ENCODE data around the gene PCOLCE2. TPM values are rescaled to one million over a fixed set of nuclear protein-coding genes. Genes with fewer than 3 reads are reported as not detected.

The PCOLCE2 gene, protein sequence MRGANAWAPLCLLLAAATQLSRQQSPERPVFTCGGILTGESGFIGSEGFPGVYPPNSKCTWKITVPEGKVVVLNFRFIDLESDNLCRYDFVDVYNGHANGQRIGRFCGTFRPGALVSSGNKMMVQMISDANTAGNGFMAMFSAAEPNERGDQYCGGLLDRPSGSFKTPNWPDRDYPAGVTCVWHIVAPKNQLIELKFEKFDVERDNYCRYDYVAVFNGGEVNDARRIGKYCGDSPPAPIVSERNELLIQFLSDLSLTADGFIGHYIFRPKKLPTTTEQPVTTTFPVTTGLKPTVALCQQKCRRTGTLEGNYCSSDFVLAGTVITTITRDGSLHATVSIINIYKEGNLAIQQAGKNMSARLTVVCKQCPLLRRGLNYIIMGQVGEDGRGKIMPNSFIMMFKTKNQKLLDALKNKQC
- total RNA-seq = 100 to 1,000 TPM in 1 of 8 experiments, 10 to 100 TPM in 3, 1 to 10 TPM in 4; 1.0 to 120 (median 9.6) TPM

DNA sequence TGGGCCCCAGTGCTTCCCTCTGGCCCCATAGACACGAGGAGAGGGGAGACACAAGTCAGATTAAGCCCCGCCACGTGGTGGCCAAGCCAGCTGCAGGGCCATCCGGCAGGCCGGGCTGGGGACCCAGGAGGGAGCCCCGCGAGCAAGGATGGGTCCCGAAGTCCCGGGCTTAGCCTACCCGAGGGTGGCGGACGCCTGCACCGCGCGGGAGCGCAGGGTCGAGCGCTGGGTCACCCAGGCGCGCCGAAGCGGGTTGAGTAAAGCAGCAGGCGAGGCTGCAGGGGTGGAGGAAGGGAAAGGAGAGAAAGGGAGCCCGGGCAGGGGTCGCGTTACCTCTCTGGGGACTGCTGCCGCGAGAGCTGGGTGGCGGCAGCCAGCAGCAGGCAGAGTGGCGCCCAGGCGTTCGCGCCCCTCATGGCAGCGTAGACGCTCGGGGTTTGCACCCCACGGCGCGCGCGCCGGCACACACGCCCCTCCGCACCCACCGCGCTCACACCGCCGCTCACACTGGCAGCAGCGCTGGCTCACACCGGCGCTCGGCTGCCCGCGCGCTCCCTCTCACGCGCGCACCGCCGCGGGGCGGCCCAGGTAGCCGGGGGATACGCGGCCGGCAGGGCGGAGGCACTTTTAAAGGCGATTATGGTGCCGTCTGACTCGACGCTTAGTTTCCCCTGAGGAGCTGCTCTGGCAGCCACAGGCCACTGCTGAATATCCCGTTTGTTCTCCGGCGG is at the start of gene PCOLCE2:
TSS of gene PCOLCE2 (minus strand) at position 603 of the 731 bp plus-strand sequence. CDS start at position 416, 187 bp downstream.
- Histone ChIP-seq H3K4me3 (peak within 1 kb of the TSS; percentile 42 to 53 (median 49)), H3K27ac (no peak within 1 kb of the TSS), H3K4me1 (replicated peaks in 1 of 2) (no peaks in the 10 kb centered on the region)
- in situ Hi-C loops (cut with MboI; ENCODE audit: low pct_unique_long_range_greater_than_20kb in 2 of 9, low sequenced_read_pairs in 9 of 9, unreplicated experiment in 9 of 9) = no loop called here
- peak; percentile 59 to 90 (median 87) for ATAC-seq (replicated peaks in 6 of 8)
- 0 to 7% (median 2%) methylated on average over 2 to 32 of the region's 74 CpGs; no CpG with 5 or more reads in 5 of the 10 experiments for WGBS, 10 experiments

DNA sequence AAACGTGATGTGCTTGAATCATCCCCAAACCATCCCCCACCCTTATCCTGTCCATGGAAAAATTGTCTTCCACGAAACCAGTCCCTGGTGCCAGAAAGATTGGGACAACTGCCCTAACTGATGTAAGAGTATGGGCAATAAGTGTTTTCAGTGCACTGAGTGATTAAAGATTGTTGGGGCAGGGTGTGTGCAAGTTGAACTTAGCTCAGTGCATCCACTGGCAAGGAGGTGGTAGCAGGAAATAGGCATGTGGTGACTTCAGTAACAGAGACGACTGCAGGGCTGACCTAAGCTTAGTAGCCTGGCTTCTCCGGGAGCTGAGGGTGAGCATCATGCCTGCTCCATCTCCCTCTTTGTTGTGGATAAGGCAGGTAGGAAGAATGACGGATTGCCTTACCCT is 47.1 kb upstream of the PCOLCE2 start:
- ATAC-seq (replicated peaks in 6 of 8) = no peak
- WGBS, 10 experiments = 33 to 100% (median 79%) methylated on average over 1 to 5 of the region's 5 CpGs; no CpG with 5 or more reads in 2 of the 10 experiments
- in situ Hi-C loops (cut with MboI; ENCODE audit: low pct_unique_long_range_greater_than_20kb in 2 of 9, low sequenced_read_pairs in 9 of 9, unreplicated experiment in 9 of 9) = no loop called here
- Histone ChIP-seq H3K4me3 (no peak overlapping the region), H3K4me1 (replicated peaks in 1 of 2) (no peaks in the 10 kb centered on the region), H3K27ac (no peak overlapping the region)

DNA sequence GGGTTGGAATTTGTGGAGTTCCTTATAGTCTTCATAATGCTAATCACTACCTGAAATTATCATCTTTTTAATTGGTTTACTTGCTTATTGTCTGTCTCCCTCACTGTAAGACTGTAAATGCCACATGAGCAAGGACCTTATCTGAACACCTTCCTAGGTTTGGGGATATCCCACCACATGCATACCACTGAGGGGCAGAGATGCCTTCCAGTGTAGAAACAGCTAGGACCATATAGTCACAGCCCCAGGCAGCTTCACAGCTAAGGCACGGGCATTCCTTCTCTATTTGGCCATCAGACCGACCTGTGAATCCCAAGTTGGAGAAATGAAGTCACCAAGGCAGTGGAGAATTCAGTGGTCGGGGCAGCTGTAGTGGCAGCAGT is 46.0 kb upstream of the PCOLCE2 start:
- in situ Hi-C loops (cut with MboI; ENCODE audit: low pct_unique_long_range_greater_than_20kb in 2 of 9, low sequenced_read_pairs in 9 of 9, unreplicated experiment in 9 of 9) = no loop called here
- 61 to 100% (median 90%) methylated on average over 3 of the region's 3 CpGs; no CpG with 5 or more reads in 6 of the 10 experiments for WGBS, 10 experiments
- H3K4me1 ChIP-seq (replicated peaks in 1 of 2) = no peaks in the 10 kb centered on the region
- H3K4me3 ChIP-seq = no peak overlapping the region
- ATAC-seq (replicated peaks in 6 of 8) = no peak
- H3K27ac ChIP-seq = no peak overlapping the region

DNA sequence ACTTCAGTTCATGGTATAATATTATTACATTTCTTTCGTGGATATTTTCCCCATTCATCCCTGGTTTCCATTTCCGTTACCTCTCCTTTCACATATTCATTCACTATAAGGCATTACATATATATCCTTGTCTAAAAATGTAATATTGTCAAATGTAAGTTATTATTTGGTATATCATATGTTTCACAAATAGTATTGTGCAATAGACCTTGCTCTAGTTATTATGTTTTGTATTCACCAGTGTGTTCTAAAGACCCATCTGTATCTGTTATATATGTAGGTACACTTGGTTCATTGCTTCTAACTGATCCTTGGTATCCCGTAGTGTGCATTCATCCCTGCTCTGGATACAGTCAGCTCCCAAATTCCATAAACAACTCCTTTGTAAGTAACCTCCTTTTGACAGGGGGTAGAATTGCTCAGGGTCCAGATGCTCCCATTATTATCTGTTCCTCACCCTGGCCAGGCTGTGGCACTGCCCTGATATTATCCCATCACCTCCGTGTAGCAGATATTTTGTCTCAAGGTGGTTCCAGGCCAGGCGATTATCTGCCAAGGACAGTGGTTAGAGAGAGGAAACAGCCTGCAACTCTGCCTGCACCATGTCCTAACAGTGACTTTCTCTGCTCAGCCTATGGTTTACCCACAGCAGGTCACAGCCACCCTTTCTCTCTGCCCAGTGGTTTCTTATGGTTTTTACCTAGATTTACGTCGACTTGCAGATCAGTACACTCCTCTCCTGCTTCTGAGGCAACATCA is 45.4 kb upstream of the PCOLCE2 start:
- Histone ChIP-seq H3K4me3 (no peak overlapping the region), H3K27ac (no peak overlapping the region), H3K4me1 (replicated peaks in 1 of 2) (no peaks in the 10 kb centered on the region)
- in situ Hi-C loops (cut with MboI; ENCODE audit: low pct_unique_long_range_greater_than_20kb in 2 of 9, low sequenced_read_pairs in 9 of 9, unreplicated experiment in 9 of 9) = no loop called here
- no peak for ATAC-seq (replicated peaks in 6 of 8)
- WGBS, 10 experiments = 14 to 95% (median 63%) methylated on average over 2 to 6 of the region's 7 CpGs; no CpG with 5 or more reads in 2 of the 10 experiments

DNA sequence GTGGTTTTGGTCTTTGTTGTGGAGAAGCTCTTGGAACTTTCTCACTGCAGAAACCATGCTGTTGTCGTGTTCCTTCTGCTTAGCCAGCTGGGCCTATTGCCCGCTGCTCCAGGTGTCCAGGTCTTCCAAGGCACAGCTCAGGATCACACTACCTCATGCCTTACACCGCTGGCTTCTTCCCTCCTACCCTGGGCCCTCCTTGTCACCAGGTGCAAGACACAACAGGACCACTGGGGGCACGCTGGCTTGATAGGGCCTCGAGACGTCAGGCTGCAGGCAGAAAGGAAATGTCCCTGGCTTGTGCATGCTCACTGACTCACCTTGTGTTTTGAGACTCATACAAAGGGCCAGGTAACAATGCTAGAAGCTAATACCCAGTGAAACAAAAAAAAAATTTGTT is 42.3 kb upstream of the PCOLCE2 start:
- WGBS, 10 experiments = 40 to 92% (median 87%) methylated on average over 1 to 2 of the region's 6 CpGs; no CpG with 5 or more reads in 6 of the 10 experiments
- peak in 1 of 8 experiments; percentile 25 for ATAC-seq (replicated peaks in 6 of 8)
- Histone ChIP-seq H3K4me3 (no peak overlapping the region), H3K4me1 (replicated peaks in 1 of 2) (no peaks in the 10 kb centered on the region), H3K27ac (no peak overlapping the region)
- in situ Hi-C loops (cut with MboI; ENCODE audit: low pct_unique_long_range_greater_than_20kb in 2 of 9, low sequenced_read_pairs in 9 of 9, unreplicated experiment in 9 of 9) = no loop called here

DNA sequence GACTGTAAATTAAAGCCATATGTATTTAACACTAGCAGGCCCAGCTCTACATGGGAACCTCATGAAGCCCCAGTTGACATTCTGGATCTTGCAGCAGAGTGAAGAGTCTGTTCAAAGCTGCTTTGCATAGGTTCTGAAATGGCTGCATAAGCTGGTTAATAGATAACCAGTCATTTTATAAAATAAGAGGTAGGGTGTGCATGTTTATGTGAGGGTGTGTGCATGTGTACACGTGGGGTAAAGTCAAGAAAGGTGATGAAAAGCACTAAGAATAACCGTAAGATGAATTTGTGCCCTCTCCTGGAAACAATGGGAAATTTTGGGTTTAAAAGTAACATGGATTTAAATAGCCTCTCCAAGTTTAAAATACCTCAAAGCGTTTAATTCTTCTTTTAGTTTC is 41.6 kb upstream of the PCOLCE2 start:
- Histone ChIP-seq H3K4me1 (replicated peaks in 1 of 2) (no peaks in the 10 kb centered on the region), H3K27ac (no peak overlapping the region), H3K4me3 (no peak overlapping the region)
- 0 to 100% (median 40%) methylated on average over 1 to 3 of the region's 3 CpGs; no CpG with 5 or more reads in 3 of the 10 experiments for WGBS, 10 experiments
- in situ Hi-C loops (cut with MboI; ENCODE audit: low pct_unique_long_range_greater_than_20kb in 2 of 9, low sequenced_read_pairs in 9 of 9, unreplicated experiment in 9 of 9) = no loop called here
- ATAC-seq (replicated peaks in 6 of 8) = no peak

DNA sequence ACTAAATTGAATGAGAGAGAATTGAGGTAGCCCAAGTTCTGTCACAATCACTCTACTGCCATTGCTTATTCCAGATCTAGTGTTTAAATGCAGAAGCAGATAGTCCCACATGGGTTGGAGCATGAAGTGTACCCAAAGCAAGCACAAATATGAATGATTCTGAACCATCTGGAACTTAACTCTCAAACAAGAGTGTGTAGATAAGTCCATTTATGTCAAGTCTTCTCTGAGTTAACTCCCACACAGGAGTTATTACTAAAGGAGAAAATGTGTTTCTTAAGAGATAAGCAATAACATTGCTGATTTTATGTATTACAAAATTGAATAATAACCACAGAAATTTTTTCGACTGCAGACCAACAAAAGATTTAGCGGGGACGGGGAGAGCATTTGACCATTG is 41.0 kb upstream of the PCOLCE2 start:
- WGBS, 10 experiments = 64 to 100% (median 82%) methylated on average over 1 to 3 of the region's 3 CpGs; no CpG with 5 or more reads in 1 of the 10 experiments

DNA sequence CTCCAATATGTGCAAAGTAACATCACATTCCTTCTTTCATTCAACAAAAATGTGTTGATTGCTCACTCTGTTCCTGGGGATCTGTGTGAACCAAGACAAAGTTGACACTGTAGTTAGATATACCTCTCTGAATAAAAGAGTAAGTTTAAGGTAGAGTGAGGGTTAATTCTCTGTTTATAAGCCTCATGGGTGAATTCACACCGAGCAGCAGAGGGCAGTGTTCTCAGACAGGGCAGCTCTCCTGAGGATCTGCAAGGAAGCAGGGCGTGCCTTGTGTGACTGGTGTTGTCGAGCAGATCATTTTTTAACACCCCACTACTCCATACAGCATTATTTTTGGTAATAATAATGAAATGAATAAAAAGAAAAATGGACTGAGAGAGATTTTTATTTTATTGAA is 40.2 kb upstream of the PCOLCE2 start:
- Histone ChIP-seq H3K4me3 (no peak overlapping the region), H3K4me1 (replicated peaks in 1 of 2) (no peaks in the 10 kb centered on the region), H3K27ac (no peak overlapping the region)
- in situ Hi-C loops (cut with MboI; ENCODE audit: low pct_unique_long_range_greater_than_20kb in 2 of 9, low sequenced_read_pairs in 9 of 9, unreplicated experiment in 9 of 9) = no loop called here
- 38 to 56% (median 43%) methylated on average over 2 to 3 of the region's 3 CpGs; no CpG with 5 or more reads in 3 of the 10 experiments for WGBS, 10 experiments
- ATAC-seq (replicated peaks in 6 of 8) = peak in 2 of 8 experiments; percentile 38 to 62

More for the DNA sequence above, 41.0 kb upstream of the PCOLCE2 start:
- in situ Hi-C loops (cut with MboI; ENCODE audit: low pct_unique_long_range_greater_than_20kb in 2 of 9, low sequenced_read_pairs in 9 of 9, unreplicated experiment in 9 of 9) = no loop called here
- Histone ChIP-seq H3K27ac (no peak overlapping the region), H3K4me3 (no peak overlapping the region), H3K4me1 (replicated peaks in 1 of 2) (no peaks in the 10 kb centered on the region)
- no peak for ATAC-seq (replicated peaks in 6 of 8)

DNA sequence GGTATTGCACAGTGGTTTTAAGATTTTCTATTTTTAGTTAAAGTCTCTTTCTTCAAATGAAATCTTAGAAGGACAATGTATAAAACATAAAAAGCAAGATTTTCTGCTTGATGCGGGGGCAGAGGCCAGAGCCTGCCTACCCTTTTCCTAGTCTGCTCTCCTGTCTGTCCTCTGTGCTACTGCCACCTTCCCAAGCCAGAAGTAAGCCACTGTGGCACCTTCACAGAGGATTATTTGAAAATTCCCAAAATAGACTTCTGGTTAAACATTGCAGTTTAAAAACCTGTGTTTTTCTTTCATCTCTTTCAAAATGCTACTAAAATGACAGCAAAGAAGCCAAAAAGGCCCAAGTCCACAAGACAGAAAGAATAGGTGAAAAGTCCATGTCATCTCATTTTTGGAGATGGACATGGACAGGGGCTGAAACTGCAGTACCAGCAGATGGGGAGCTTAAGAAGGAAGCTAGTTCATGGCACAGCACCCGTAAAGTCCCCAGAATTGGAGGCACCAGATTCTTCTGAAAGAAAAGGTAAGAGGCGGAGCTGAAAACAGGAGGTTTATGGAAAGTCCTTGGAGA is 37.6 kb upstream of the PCOLCE2 start:
- no peaks in the 10 kb centered on the region for H3K4me1 ChIP-seq (replicated peaks in 1 of 2)
- WGBS, 10 experiments = 81 to 100% (median 90%) methylated on average over 1 to 3 of the region's 3 CpGs; no CpG with 5 or more reads in 1 of the 10 experiments
- in situ Hi-C loops (cut with MboI; ENCODE audit: low pct_unique_long_range_greater_than_20kb in 2 of 9, low sequenced_read_pairs in 9 of 9, unreplicated experiment in 9 of 9) = no loop called here
- ATAC-seq (replicated peaks in 6 of 8) = no peak
- no peak overlapping the region for H3K27ac ChIP-seq
- no peak overlapping the region for H3K4me3 ChIP-seq

DNA sequence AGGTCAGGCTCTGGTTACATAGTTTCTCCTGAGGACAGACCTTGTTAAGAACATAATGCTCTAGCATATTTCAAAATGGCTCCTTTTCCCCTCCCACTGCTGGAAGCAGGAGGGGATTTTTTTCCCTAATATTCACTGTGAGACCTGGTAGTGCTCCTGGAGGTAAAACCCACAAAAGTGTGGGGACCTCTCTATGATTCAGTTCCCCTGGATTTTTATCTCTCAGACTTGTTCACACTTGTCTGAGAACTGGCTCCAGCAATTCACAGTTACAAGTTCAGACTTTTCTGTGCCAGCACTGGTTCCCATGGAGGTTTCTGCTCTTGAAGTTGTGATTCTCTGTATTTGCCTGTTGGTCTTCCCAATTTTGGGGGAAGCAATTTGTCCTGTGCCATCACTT is 36.3 kb upstream of the PCOLCE2 start:
- in situ Hi-C loops (cut with MboI; ENCODE audit: low pct_unique_long_range_greater_than_20kb in 2 of 9, low sequenced_read_pairs in 9 of 9, unreplicated experiment in 9 of 9) = no loop called here
- no peak for ATAC-seq (replicated peaks in 6 of 8)
- Histone ChIP-seq H3K4me3 (no peak overlapping the region), H3K27ac (no peak overlapping the region), H3K4me1 (replicated peaks in 1 of 2) (no peaks in the 10 kb centered on the region)

DNA sequence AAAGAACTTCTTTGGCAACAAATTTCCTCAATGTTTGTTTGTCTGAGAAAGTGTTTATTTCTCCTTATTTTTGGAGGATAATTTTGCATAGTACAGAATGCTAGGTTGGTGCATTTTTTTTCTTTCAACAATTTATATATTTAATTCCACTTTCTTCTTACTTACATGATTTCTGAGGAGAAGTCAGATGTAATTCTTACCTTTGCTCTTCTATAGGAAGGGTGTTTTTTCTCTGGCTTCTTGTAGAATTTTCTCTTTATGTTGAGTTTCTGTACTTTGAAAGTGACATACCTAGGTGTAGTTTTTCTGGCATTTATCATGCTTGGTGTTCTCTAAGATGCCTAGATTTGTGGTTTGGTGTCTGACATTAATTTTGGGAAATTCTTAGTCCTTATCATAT is 34.8 kb upstream of the PCOLCE2 start:
- ATAC-seq (replicated peaks in 6 of 8) = no peak
- H3K27ac ChIP-seq = no peak overlapping the region
- no peak overlapping the region for H3K4me3 ChIP-seq
- H3K4me1 ChIP-seq (replicated peaks in 1 of 2) = no peaks in the 10 kb centered on the region
- in situ Hi-C loops (cut with MboI; ENCODE audit: low pct_unique_long_range_greater_than_20kb in 2 of 9, low sequenced_read_pairs in 9 of 9, unreplicated experiment in 9 of 9) = no loop called here

DNA sequence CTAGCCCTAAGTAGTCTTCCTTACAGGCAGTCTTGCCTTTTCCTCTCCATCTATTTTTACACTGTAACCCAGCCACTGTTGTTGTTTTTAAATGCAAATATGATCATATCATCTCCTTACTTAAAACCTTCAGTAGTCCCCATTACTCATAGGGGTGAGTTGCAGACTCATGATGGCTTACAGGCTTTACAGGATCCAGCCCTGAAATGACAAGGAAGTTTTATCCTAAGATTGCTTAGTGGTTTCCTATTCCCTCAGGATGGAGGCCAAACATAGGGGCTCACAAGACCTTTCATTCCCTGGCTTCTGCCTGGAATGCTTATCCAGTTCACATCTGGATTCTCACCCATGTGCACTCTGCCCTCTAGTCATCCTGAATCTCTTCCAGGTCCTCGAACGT is 27.7 kb upstream of the PCOLCE2 start:
- Histone ChIP-seq H3K4me3 (no peak overlapping the region), H3K4me1 (replicated peaks in 1 of 2) (no peaks in the 10 kb centered on the region), H3K27ac (no peak overlapping the region)
- in situ Hi-C loops (cut with MboI; ENCODE audit: low pct_unique_long_range_greater_than_20kb in 2 of 9, low sequenced_read_pairs in 9 of 9, unreplicated experiment in 9 of 9) = no loop called here
- WGBS, 10 experiments = 52 to 92% (median 92%) methylated on average over 2 of the region's 2 CpGs; no CpG with 5 or more reads in 7 of the 10 experiments
- ATAC-seq (replicated peaks in 6 of 8) = peak in 2 of 8 experiments; percentile 50 to 93
